ENCODE measurements around the gene SLC25A34.

SLC25A34 gene

DNA sequence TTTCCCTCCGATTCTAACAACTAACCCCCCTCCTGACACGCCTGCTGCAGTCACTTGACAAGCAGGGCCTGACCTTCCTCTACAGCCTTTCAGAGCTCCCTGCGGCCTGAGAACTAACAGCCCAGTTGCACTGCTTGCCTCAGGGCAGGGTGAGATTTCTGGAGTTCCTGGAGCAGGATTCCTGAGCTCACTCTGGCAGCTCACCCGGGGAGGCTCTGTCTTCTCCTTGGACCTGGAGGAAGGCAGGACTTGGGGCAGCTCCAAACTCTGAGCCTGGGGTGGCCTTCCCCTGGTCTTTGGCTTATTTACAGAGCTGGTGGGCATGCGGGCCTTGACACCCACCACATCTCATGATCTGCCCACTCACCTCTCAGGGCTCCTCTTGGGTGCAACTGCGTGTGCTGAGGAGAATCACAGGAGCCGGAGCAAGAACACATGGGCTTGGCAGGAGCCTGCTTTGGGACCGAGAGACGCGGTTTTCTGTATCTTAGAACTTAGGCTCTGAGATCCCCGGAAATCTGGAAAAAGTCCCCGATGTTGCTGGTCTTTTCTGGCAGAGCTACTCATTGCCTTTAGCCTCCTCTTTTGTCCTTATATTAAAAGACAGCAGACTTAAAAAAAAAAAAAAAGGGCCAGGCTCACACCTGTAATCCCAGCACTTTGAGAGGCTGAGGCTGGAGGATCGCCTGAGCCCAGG lies 13.1 kb upstream of the SLC25A34 start:
- no peaks in the 10 kb centered on the region for H3K27me3 ChIP-seq (replicated peaks; ENCODE audit: control insufficient read depth, insufficient read depth, low read length)
- peaks cover 62% of the 10 kb centered on the region for H3K36me3 ChIP-seq (ENCODE audit: control insufficient read depth, insufficient read depth, low read length)
- H3K4me3 ChIP-seq (replicated peaks; ENCODE audit: low read depth, low read length) = no peak overlapping the region
- DNase-seq (ENCODE audit: extremely low read depth, insufficient read length) = no peak
- TF ChIP-seq, protein P1, sequence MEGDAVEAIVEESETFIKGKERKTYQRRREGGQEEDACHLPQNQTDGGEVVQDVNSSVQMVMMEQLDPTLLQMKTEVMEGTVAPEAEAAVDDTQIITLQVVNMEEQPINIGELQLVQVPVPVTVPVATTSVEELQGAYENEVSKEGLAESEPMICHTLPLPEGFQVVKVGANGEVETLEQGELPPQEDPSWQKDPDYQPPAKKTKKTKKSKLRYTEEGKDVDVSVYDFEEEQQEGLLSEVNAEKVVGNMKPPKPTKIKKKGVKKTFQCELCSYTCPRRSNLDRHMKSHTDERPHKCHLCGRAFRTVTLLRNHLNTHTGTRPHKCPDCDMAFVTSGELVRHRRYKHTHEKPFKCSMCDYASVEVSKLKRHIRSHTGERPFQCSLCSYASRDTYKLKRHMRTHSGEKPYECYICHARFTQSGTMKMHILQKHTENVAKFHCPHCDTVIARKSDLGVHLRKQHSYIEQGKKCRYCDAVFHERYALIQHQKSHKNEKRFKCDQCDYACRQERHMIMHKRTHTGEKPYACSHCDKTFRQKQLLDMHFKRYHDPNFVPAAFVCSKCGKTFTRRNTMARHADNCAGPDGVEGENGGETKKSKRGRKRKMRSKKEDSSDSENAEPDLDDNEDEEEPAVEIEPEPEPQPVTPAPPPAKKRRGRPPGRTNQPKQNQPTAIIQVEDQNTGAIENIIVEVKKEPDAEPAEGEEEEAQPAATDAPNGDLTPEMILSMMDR (IDR thresholded peaks at IDR 0.05; ENCODE audit: insufficient read depth, low read length, poor library complexity, severe bottlenecking) = no peak

DNA sequence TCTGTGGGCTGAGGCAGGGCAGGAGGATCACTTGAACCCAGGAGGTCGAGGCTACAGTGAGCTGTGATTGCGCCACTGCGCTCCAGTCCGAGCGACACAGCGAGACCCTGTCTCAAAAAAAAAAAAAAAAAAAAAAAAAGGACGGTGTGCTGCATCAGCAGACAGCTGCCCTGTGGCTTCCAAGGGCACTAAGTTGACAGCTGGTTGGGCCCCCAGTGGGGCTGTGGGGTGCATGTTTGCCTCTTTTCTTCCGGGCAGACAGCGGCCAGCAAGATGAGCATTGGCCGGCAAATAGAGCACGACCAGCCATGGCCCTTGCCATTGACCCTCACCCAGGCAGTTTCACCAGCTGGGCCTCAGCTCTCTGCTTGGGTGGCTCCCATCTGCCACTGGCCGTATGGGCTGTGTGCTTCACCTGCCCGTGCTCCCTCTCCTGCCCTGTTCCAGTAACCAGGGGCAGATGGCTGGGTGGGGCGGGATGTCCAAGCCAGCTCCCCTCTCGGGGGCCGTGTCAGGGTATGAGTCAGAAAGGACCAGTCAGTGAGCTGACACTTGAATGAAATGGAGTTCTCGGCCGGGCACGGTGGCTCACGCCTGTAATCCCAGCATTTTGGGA lies 12.3 kb upstream of the SLC25A34 start:
- DNase-seq (ENCODE audit: extremely low read depth, insufficient read length) = no peak
- TF ChIP-seq, protein P1 (IDR thresholded peaks at IDR 0.05; ENCODE audit: insufficient read depth, low read length, poor library complexity, severe bottlenecking) = no peak
- Histone ChIP-seq H3K27me3 (replicated peaks; ENCODE audit: control insufficient read depth, insufficient read depth, low read length) (no peaks in the 10 kb centered on the region), H3K4me3 (replicated peaks; ENCODE audit: low read depth, low read length) (no peak overlapping the region), H3K36me3 (ENCODE audit: control insufficient read depth, insufficient read depth, low read length) (peaks cover 66% of the 10 kb centered on the region)

DNA sequence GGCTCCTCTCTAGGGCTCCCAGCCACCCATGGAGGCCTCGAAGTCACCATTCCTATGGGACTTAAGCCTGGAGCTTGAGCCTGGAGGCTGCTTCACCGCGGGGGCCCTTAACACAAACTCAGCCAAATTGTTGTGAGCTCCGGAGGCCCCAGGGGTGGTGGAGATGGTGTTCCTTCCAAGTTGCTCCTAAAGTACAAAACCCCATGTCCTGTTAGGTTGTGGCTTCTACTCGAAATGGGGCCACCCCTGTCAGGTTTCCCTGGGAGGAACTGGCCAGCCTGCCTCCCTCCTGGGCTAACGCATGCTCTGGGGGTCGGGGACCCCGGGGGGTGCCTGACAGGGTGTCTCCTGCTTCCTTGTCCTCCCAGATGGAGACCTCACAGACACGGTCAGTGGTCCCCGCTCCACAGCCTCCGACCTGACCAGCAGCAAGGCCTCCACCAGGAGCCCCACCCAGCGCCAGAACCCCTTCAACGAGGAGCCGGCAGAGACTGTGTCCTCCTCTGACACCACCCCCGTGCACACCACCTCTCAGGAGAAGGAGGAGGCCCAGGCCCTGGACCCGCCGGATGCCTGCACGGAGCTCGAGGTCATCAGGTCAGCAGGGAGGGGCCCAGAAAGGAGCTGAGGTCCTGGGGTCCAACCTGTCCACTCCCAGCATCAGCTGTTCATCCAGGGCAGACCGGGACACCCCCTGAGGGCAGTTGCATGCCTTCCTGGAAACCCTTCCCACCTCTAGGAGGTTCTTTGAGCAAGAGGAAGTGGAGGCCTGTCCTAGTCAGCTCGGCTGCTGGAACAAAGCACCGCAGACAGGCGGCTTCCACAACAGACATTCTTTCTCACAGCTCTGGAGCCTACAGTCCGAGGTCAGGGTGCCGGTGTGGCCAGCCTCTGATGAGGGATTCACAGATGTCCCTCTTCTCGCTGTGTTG lies 10.8 kb upstream of the SLC25A34 start:
- no peak for DNase-seq (ENCODE audit: extremely low read depth, insufficient read length)

DNA sequence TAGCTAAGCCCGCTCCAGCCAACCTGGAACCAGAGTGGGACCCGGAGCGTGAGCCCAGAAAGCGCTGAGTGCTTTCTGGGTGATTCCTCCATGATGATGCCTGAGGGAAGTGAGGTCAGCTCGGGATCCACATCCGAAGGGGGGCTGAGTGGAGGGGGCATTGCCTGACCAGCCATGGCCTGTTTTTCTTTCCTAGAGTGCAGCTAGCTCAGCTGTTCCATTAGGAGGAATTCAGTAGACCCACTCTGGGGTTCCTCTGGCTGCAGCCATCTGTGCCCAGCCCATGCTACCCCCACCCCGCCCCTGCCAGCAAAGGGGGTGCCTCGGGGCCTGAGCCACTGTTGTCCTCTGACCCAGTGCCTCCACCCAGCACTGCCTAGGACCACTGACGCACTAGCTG lies 9.6 kb upstream of the SLC25A34 start:
- H3K36me3 ChIP-seq (ENCODE audit: control insufficient read depth, insufficient read depth, low read length) = peaks cover 67% of the 10 kb centered on the region
- H3K4me3 ChIP-seq (replicated peaks; ENCODE audit: low read depth, low read length) = no peak overlapping the region
- TF ChIP-seq, protein P1 (IDR thresholded peaks at IDR 0.05; ENCODE audit: insufficient read depth, low read length, poor library complexity, severe bottlenecking) = no peak
- H3K27me3 ChIP-seq (replicated peaks; ENCODE audit: control insufficient read depth, insufficient read depth, low read length) = no peaks in the 10 kb centered on the region
- DNase-seq (ENCODE audit: extremely low read depth, insufficient read length) = no peak

More for the DNA sequence above, 10.8 kb upstream of the SLC25A34 start:
- H3K36me3 ChIP-seq (ENCODE audit: control insufficient read depth, insufficient read depth, low read length) = peaks cover 65% of the 10 kb centered on the region
- TF ChIP-seq, protein P1 (IDR thresholded peaks at IDR 0.05; ENCODE audit: insufficient read depth, low read length, poor library complexity, severe bottlenecking) = no peak
- H3K4me3 ChIP-seq (replicated peaks; ENCODE audit: low read depth, low read length) = no peak overlapping the region
- H3K27me3 ChIP-seq (replicated peaks; ENCODE audit: control insufficient read depth, insufficient read depth, low read length) = no peaks in the 10 kb centered on the region

DNA sequence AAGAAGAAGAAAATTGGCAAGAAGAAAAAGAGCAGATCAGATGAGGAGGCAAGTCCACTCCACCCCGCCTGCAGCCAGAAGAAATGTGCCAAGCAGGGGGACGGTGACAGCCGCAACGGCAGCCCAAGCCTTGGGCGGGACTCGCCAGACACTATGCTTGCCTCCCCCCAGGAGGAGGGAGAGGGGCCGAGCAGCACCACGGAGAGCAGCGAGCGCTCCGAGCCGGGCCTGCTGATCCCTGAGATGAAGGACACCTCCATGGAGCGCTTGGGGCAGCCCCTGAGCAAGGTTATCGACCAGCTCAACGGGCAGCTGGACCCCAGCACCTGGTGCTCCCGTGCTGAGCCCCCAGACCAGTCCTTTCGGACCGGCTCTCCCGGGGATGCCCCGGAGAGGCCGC lies 9.0 kb upstream of the SLC25A34 start:
- TF ChIP-seq, protein P1 (IDR thresholded peaks at IDR 0.05; ENCODE audit: insufficient read depth, low read length, poor library complexity, severe bottlenecking) = no peak
- no peak for DNase-seq (ENCODE audit: extremely low read depth, insufficient read length)
- H3K4me3 ChIP-seq (replicated peaks; ENCODE audit: low read depth, low read length) = no peak overlapping the region
- no peaks in the 10 kb centered on the region for H3K27me3 ChIP-seq (replicated peaks; ENCODE audit: control insufficient read depth, insufficient read depth, low read length)
- peaks cover 69% of the 10 kb centered on the region for H3K36me3 ChIP-seq (ENCODE audit: control insufficient read depth, insufficient read depth, low read length)
